ENCODE results near the gene HLF. TPM values are rescaled to one million over a fixed set of nuclear protein-coding genes. Genes with fewer than 3 reads are reported as not detected.

Gene HLF
- total and polyA plus RNA-seq, 8 donors: 1.6 to 42.4 (median 9.6) TPM

DNA sequence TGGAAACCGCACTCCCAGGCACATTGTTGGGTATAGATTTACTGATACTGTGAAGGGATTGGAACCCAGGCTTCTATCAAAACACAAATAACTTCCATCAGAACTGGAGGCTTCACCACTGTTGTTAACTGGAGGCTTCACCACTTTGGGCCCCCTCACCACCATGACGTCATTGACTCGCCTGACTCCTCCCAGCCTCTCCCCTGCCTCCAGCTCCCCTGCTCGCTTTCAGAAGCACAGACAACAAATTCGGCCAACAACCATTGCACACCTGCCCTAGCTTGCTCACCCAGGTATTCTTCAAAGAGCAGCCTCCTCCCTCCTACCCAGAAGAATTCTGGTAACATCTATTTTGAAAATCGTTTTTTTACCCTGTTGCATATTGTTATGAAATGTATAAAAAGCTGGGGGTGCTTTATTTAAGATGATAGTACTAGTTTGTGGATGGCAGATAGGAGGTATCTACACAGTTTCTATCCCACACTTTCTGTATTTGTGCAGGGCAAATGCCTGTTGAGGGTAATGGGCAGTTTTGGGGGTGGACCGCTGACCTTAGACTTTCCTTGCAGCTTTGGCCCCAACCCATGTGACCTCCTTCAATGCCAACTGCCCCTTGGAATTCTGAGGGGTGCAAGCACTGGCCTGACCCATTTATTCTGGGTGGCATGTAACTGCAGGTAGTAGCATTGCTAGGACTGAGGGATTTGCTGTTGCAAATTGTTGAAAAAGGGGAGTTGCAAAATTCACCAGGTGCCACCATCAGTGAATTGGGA is 54.1 kb downstream of the HLF start:
- peaks cover 0 to 47% (median 13%) of the 10 kb centered on the region in 4 donors for H3K36me3 ChIP-seq
- H3K9me3 ChIP-seq: no peaks in the 10 kb centered on the region
- 89 to 92% (median 91%) methylated on average over 7 of the region's 7 CpGs for WGBS, 5 donors
- no peak for TF ChIP-seq POLR2AphosphoS5 (IDR thresholded peaks at IDR 0.05)
- TF ChIP-seq EP300 (IDR thresholded peaks at IDR 0.05): no peak
- TF ChIP-seq POLR2A (IDR thresholded peaks at IDR 0.05): no peak
- TF ChIP-seq, protein P1, sequence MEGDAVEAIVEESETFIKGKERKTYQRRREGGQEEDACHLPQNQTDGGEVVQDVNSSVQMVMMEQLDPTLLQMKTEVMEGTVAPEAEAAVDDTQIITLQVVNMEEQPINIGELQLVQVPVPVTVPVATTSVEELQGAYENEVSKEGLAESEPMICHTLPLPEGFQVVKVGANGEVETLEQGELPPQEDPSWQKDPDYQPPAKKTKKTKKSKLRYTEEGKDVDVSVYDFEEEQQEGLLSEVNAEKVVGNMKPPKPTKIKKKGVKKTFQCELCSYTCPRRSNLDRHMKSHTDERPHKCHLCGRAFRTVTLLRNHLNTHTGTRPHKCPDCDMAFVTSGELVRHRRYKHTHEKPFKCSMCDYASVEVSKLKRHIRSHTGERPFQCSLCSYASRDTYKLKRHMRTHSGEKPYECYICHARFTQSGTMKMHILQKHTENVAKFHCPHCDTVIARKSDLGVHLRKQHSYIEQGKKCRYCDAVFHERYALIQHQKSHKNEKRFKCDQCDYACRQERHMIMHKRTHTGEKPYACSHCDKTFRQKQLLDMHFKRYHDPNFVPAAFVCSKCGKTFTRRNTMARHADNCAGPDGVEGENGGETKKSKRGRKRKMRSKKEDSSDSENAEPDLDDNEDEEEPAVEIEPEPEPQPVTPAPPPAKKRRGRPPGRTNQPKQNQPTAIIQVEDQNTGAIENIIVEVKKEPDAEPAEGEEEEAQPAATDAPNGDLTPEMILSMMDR (IDR thresholded peaks at IDR 0.05): no peak
- H3K27ac ChIP-seq: no peak overlapping the region
- no peak for DNase-seq
- intact Hi-C loops (cut with DNase I; ENCODE audit: low total_unique reads): no loop called here
- H3K4me3 ChIP-seq: no peak overlapping the region
- H3K4me1 ChIP-seq: peaks cover 0 to 22% (median 10%) of the 10 kb centered on the region in 4 donors
- no peaks in the 10 kb centered on the region for H3K27me3 ChIP-seq

DNA sequence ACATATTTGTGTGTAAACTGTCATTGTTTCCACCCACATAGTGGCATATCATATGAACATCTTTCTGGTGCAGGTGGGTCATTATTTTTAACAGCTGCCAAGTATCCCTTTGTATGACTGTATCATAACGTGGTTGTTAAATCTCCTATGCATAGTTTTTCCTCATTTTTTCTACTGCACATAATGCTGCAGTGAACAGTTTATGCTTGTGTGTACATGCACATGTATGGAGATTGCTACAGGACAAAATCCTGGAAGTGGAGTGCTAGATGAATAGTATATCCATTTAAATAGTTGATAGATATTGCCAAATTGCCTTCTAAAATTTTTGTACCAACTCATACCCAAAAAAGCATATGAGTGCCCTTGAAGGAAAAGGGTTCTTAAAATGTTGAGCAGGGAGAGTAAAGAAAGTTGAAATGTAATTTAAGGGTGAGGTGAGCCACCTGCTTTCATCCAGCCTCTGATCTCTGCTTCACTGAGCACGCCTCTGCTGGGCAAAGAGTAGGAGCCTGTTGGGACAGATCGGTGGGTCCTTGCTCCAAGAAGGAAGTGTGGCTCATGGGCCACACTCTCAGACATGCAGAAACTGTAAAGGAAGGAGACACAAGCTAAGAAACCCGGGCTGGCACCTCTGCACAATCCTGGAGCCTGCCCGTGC is 55.3 kb downstream of the HLF start:
- Histone ChIP-seq H3K27ac (peak overlapping the region in 4 of 5 donors; percentile 25 to 75 (median 54)), H3K36me3 (peaks cover 0 to 47% (median 13%) of the 10 kb centered on the region in 4 donors), H3K9me3 (no peaks in the 10 kb centered on the region), H3K27me3 (no peaks in the 10 kb centered on the region), H3K4me1 (peaks cover 0 to 22% (median 10%) of the 10 kb centered on the region in 4 donors), H3K4me3 (peak overlapping the region in 1 of 4 donors; percentile 19)
- TF ChIP-seq POLR2A (IDR thresholded peaks at IDR 0.05): no peak
- no peak for TF ChIP-seq POLR2AphosphoS5 (IDR thresholded peaks at IDR 0.05)
- TF ChIP-seq, protein P1 (IDR thresholded peaks at IDR 0.05): no peak
- TF ChIP-seq EP300 (IDR thresholded peaks at IDR 0.05): no peak
- 45 to 74% (median 52%) methylated on average over 5 of the region's 5 CpGs for WGBS, 5 donors
- intact Hi-C loops (cut with DNase I; ENCODE audit: low total_unique reads): no loop called here
- no peak for DNase-seq

DNA sequence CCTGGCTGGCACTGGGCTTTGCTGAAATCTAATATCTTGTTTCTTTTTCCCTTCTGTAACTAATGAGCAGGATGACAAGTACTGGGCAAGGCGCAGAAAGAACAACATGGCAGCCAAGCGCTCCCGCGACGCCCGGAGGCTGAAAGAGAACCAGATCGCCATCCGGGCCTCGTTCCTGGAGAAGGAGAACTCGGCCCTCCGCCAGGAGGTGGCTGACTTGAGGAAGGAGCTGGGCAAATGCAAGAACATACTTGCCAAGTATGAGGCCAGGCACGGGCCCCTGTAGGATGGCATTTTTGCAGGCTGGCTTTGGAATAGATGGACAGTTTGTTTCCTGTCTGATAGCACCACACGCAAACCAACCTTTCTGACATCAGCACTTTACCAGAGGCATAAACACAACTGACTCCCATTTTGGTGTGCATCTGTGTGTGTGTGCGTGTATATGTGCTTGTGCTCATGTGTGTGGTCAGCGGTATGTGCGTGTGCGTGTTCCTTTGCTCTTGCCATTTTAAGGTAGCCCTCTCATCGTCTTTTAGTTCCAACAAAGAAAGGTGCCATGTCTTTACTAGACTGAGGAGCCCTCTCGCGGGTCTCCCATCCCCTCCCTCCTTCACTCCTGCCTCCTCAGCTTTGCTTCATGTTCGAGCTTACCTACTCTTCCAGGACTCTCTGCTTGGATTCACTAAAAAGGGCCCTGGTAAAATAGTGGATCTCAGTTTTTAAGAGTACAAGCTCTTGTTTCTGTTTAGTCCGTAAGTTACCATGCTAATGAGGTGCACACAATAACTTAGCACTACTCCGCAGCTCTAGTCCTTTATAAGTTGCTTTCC is 56.0 kb downstream of the HLF start:
- no peaks in the 10 kb centered on the region for H3K27me3 ChIP-seq
- intact Hi-C loops (cut with DNase I; ENCODE audit: low total_unique reads): no loop called here
- TF ChIP-seq, protein P1 (IDR thresholded peaks at IDR 0.05): no peak
- peak in 1 of 3 donors; percentile 38 for TF ChIP-seq POLR2AphosphoS5 (IDR thresholded peaks at IDR 0.05)
- H3K27ac ChIP-seq: peak overlapping the region; percentile 25 to 75 (median 38)
- peak overlapping the region; percentile 5 to 27 (median 22) for H3K4me3 ChIP-seq
- peaks cover 0 to 22% (median 10%) of the 10 kb centered on the region in 4 donors for H3K4me1 ChIP-seq
- 51 to 77% (median 61%) methylated on average over 23 of the region's 23 CpGs for WGBS, 5 donors
- no peaks in the 10 kb centered on the region for H3K9me3 ChIP-seq
- peaks cover 0 to 40% (median 13%) of the 10 kb centered on the region in 4 donors for H3K36me3 ChIP-seq
- peak in 1 of 2 donors; percentile 80 for DNase-seq

Data from stomach (tissue), 9 donors.